Immature natural killer cell (primary cell): Measurements from ENCODE around the gene MYLK3. TPM values are rescaled to one million over a fixed set of nuclear protein-coding genes. Genes with fewer than 3 reads are reported as not detected.
"Not testable (repeated sequence)": the region's sequence is repeated elsewhere in the genome, so short reads cannot be mapped to it uniquely, and the experiment has no call there.

Source experiments
- DNase-seq, 3 donors: peaks; one replicate each; pipeline ENCODE4 v3.0.0; 2022; ENCODE audit warnings: mixed read lengths in 1 of 3
- H3K27ac Mint-ChIP-seq, 6 donors: one replicate each; pipeline ENCODE4 v1.8.0; 2020; ENCODE audit warnings: mixed read lengths in 6 of 6, mild to moderate bottlenecking in 5 of 6, inconsistent platforms in 4 of 6, moderate library complexity in 3 of 6
- H3K27me3 Mint-ChIP-seq, 3 donors: one replicate each; pipeline ENCODE4 v1.8.0; 2020 to 2021; ENCODE audit warnings: low read depth in 3 of 3, mild to moderate bottlenecking in 3 of 3, mixed read lengths in 3 of 3, moderate library complexity in 3 of 3, inconsistent platforms in 1 of 3
- H3K36me3 Mint-ChIP-seq, 3 donors: one replicate each; pipeline ENCODE4 v1.8.0; 2020; ENCODE audit warnings: mixed read lengths in 3 of 3, inconsistent platforms in 2 of 3, mild to moderate bottlenecking in 2 of 3
- H3K4me1 Mint-ChIP-seq, 2 donors: one replicate each; pipeline ENCODE4 v1.8.0; 2020; ENCODE audit warnings: inconsistent platforms in 2 of 2, mild to moderate bottlenecking in 2 of 2, mixed read lengths in 2 of 2, moderate library complexity in 1 of 2
- H3K4me3 Mint-ChIP-seq, 5 donors: one replicate each; pipeline ENCODE4 v1.8.0; 2020; ENCODE audit warnings: mild to moderate bottlenecking in 5 of 5, mixed read lengths in 5 of 5, inconsistent platforms in 3 of 5, moderate library complexity in 3 of 5
- H3K9me3 Mint-ChIP-seq, 6 donors: one replicate each; pipeline ENCODE4 v1.8.0; 2020; ENCODE audit warnings: mild to moderate bottlenecking in 6 of 6, mixed read lengths in 6 of 6, inconsistent platforms in 4 of 6, moderate library complexity in 3 of 6
- polyA plus RNA-seq, 3 donors: library from polyadenylated mRNA; unstranded; fragments of 300-500 nt; fragmentation: Illumina TruSeq; gene quantifications; one replicate each; pipeline ENCODE4 v1.2.3, GENCODE V29; 2021

MYLK3 gene
- polyA plus RNA-seq: not detected

- peaks cover 0 to 4% (median 3%) of the 10 kb centered on the region in 3 donors for H3K27me3 Mint-ChIP-seq
- peaks cover 0 to 4% of the 10 kb centered on the region in 2 donors for H3K4me1 Mint-ChIP-seq
- H3K27ac Mint-ChIP-seq: no peak within 1 kb of the TSS
- no peak within 1 kb of the TSS for H3K4me3 Mint-ChIP-seq
- no peaks in the 10 kb centered on the region for H3K36me3 Mint-ChIP-seq
- no peaks in the 10 kb centered on the region for H3K9me3 Mint-ChIP-seq
- DNase-seq: no peak
These were observed at the start of gene MYLK3 for GRCh38 chr16:46747777-46748651. TSS of gene MYLK3 (minus strand) at chr16:46748344. CDS start at chr16:46748193, 151 bp downstream.

- H3K4me1 Mint-ChIP-seq: no peaks in the 10 kb centered on the region
- H3K4me3 Mint-ChIP-seq: no peak overlapping the region
These were observed 49.4 kb upstream of the MYLK3 start for GRCh38 chr16:46797501-46797900.

GRCh38 chr16:46796764-46797269 is 48.7 kb upstream of the MYLK3 start:
- Mint-ChIP-seq H3K27ac (no peak overlapping the region), H3K4me1 (no peaks in the 10 kb centered on the region), H3K36me3 (peaks cover 13 to 28% (median 19%) of the 10 kb centered on the region in 3 donors), H3K27me3 (no peaks in the 10 kb centered on the region), H3K4me3 (no peak overlapping the region), H3K9me3 (peaks cover 4 to 16% (median 12%) of the 10 kb centered on the region in 6 donors)
- no peak for DNase-seq

More at GRCh38 chr16:46797501-46797900, 49.4 kb upstream of the MYLK3 start:
- Mint-ChIP-seq H3K27ac (no peak overlapping the region), H3K36me3 (peaks cover 13 to 25% (median 19%) of the 10 kb centered on the region in 3 donors), H3K27me3 (no peaks in the 10 kb centered on the region), H3K9me3 (peaks cover 3 to 16% (median 11%) of the 10 kb centered on the region in 6 donors)
- DNase-seq: no peak

- H3K9me3 Mint-ChIP-seq: peaks cover 4 to 16% (median 12%) of the 10 kb centered on the region in 6 donors
- H3K4me3 Mint-ChIP-seq: no peak overlapping the region
- peaks cover 0 to 4% (median 0%) of the 10 kb centered on the region in 3 donors for H3K27me3 Mint-ChIP-seq
- H3K36me3 Mint-ChIP-seq: peaks cover 13 to 28% (median 19%) of the 10 kb centered on the region in 3 donors
- no peak overlapping the region for H3K27ac Mint-ChIP-seq
- DNase-seq: no peak
- H3K4me1 Mint-ChIP-seq: peaks cover 13 to 20% of the 10 kb centered on the region in 2 donors
These were observed 45.7 kb upstream of the MYLK3 start for GRCh38 chr16:46793841-46794240.

- peaks cover 2 to 17% (median 6%) of the 10 kb centered on the region in 6 donors for H3K9me3 Mint-ChIP-seq
- peaks cover 0 to 5% (median 0%) of the 10 kb centered on the region in 3 donors for H3K27me3 Mint-ChIP-seq
- peaks cover 13 to 21% of the 10 kb centered on the region in 2 donors for H3K4me1 Mint-ChIP-seq
- DNase-seq: no peak
- peaks cover 10 to 15% (median 10%) of the 10 kb centered on the region in 3 donors for H3K36me3 Mint-ChIP-seq
- H3K27ac Mint-ChIP-seq: peak overlapping the region in 2 of 6 donors; percentile 20 to 48
- peak overlapping the region; percentile 69 to 87 (median 83) for H3K4me3 Mint-ChIP-seq
These were observed 42.6 kb upstream of the MYLK3 start for GRCh38 chr16:46790599-46791270.

- peak overlapping the region; percentile 11 to 90 (median 80) for H3K27ac Mint-ChIP-seq
- DNase-seq: peak; percentile 78 to 84 (median 81)
- peaks cover 13 to 21% of the 10 kb centered on the region in 2 donors for H3K4me1 Mint-ChIP-seq
- peak overlapping the region; percentile 69 to 87 (median 83) for H3K4me3 Mint-ChIP-seq
- H3K9me3 Mint-ChIP-seq: peaks cover 2 to 16% (median 5%) of the 10 kb centered on the region in 6 donors
- H3K36me3 Mint-ChIP-seq: peaks cover 3 to 12% (median 7%) of the 10 kb centered on the region in 3 donors
- H3K27me3 Mint-ChIP-seq: peaks cover 1 to 5% (median 4%) of the 10 kb centered on the region in 3 donors
These were observed 41.6 kb upstream of the MYLK3 start for GRCh38 chr16:46789499-46790414.

GRCh38 chr16:46788891-46789474 is 40.8 kb upstream of the MYLK3 start:
- peaks cover 13 to 21% of the 10 kb centered on the region in 2 donors for H3K4me1 Mint-ChIP-seq
- H3K27me3 Mint-ChIP-seq: peaks cover 2 to 5% (median 5%) of the 10 kb centered on the region in 3 donors
- H3K27ac Mint-ChIP-seq: peak overlapping the region in 4 of 6 donors; percentile 28 to 74 (median 62)
- peak overlapping the region; percentile 17 to 85 (median 53) for H3K4me3 Mint-ChIP-seq
- peaks cover 3 to 8% (median 3%) of the 10 kb centered on the region in 3 donors for H3K36me3 Mint-ChIP-seq
- DNase-seq: no peak
- H3K9me3 Mint-ChIP-seq: peaks cover 2 to 11% (median 5%) of the 10 kb centered on the region in 6 donors

- peaks cover 0 to 3% (median 3%) of the 10 kb centered on the region in 3 donors for H3K36me3 Mint-ChIP-seq
- peaks cover 2 to 11% (median 5%) of the 10 kb centered on the region in 3 donors for H3K27me3 Mint-ChIP-seq
- H3K4me1 Mint-ChIP-seq: peaks cover 13 to 21% of the 10 kb centered on the region in 2 donors
- no peak overlapping the region for H3K4me3 Mint-ChIP-seq
- no peak overlapping the region for H3K27ac Mint-ChIP-seq
- no peak for DNase-seq
- peaks cover 0 to 7% (median 2%) of the 10 kb centered on the region in 6 donors for H3K9me3 Mint-ChIP-seq
These were observed 39.8 kb upstream of the MYLK3 start for GRCh38 chr16:46787909-46788308.

GRCh38 chr16:46785076-46785845 is 37.1 kb upstream of the MYLK3 start:
- no peak for DNase-seq
- Mint-ChIP-seq H3K9me3 (peaks cover 0 to 7% (median 0%) of the 10 kb centered on the region in 6 donors), H3K4me1 (peaks cover 10 to 13% of the 10 kb centered on the region in 2 donors), H3K27me3 (peaks cover 4 to 12% (median 7%) of the 10 kb centered on the region in 3 donors), H3K27ac (no peak overlapping the region), H3K36me3 (peaks cover 0 to 3% (median 0%) of the 10 kb centered on the region in 3 donors), H3K4me3 (no peak overlapping the region)

GRCh38 chr16:46784569-46784968 is 36.4 kb upstream of the MYLK3 start:
- H3K27ac Mint-ChIP-seq, H3K4me3 Mint-ChIP-seq: not testable (repeated sequence)
- peaks cover 4 to 12% (median 5%) of the 10 kb centered on the region in 3 donors for H3K27me3 Mint-ChIP-seq

GRCh38 chr16:46783800-46784199 is 35.7 kb upstream of the MYLK3 start:
- no peak overlapping the region for H3K27ac Mint-ChIP-seq
- no peak for DNase-seq
- peaks cover 0 to under 1% of the 10 kb centered on the region in 2 donors for H3K4me1 Mint-ChIP-seq
- H3K36me3 Mint-ChIP-seq: peaks cover 0 to 3% (median 0%) of the 10 kb centered on the region in 3 donors
- H3K9me3 Mint-ChIP-seq: peaks cover 0 to 7% (median 0%) of the 10 kb centered on the region in 6 donors
- peaks cover 4 to 12% (median 6%) of the 10 kb centered on the region in 3 donors for H3K27me3 Mint-ChIP-seq
- H3K4me3 Mint-ChIP-seq: no peak overlapping the region

More at GRCh38 chr16:46784569-46784968, 36.4 kb upstream of the MYLK3 start:
- H3K4me1 Mint-ChIP-seq, H3K36me3 Mint-ChIP-seq, H3K9me3 Mint-ChIP-seq, DNase-seq: not testable (repeated sequence)

GRCh38 chr16:46782320-46782719 is 34.2 kb upstream of the MYLK3 start:
- H3K4me3 Mint-ChIP-seq: no peak overlapping the region
- H3K27ac Mint-ChIP-seq: no peak overlapping the region
- H3K27me3 Mint-ChIP-seq: peaks cover 4 to 14% (median 6%) of the 10 kb centered on the region in 3 donors
- H3K4me1 Mint-ChIP-seq: no peaks in the 10 kb centered on the region
- H3K9me3 Mint-ChIP-seq: peaks cover 0 to 7% (median 0%) of the 10 kb centered on the region in 6 donors
- H3K36me3 Mint-ChIP-seq: peaks cover 0 to 3% (median 0%) of the 10 kb centered on the region in 3 donors
- DNase-seq: no peak
